GM12891 (cell line): ENCODE results near the gene CLVS2.

Experiments
- POLR2A ChIP-seq: IDR thresholded peaks from 2 replicates; pipeline ENCODE4 v1.6.1; 2011; ENCODE audit warnings: low read depth, low read length, control low read depth
- POLR2AphosphoS5 ChIP-seq: IDR thresholded peaks from 2 replicates; pipeline ENCODE4 v1.6.1; 2011; ENCODE audit warnings: low read depth, low read length, control low read depth
- POU2F2 ChIP-seq: IDR thresholded peaks from 2 replicates; pipeline ENCODE4 v1.6.1; 2011; ENCODE audit warnings: low read depth, mild to moderate bottlenecking, control low read depth, low read length, moderate library complexity
- SPI1 ChIP-seq: IDR thresholded peaks from 2 replicates; pipeline ENCODE4 v1.6.1; 2011; ENCODE audit warnings: low read depth, low read length, control low read depth
- TAF1 ChIP-seq: IDR thresholded peaks from 2 replicates; pipeline ENCODE4 v1.6.1; 2011; ENCODE audit warnings: low read depth, low read length, control low read depth

GRCh38 chr6:122956376-122956775 is 39.7 kb upstream of the CLVS2 start:
- TF ChIP-seq POLR2A (no peak), POLR2AphosphoS5 (no peak), POU2F2 (no peak), TAF1 (no peak), SPI1 (no peak)
